PC-9 (cell line): Measurements from ENCODE around the gene SCN3A. TPM values are rescaled to one million over a fixed set of nuclear protein-coding genes. Genes with fewer than 3 reads are reported as not detected.

ENCODE experiments used
- BruUV-seq: library from RNA; stranded (reverse); fragments of 400-500 nt; replicated peaks from 2 replicates; lab custom pipeline; 2021; lab: Mats Ljungman, UMichigan
- CTCF ChIA-PET: fragments of 300-600 bp; sonication (Branson Sonifier 250); formaldehyde crosslinking; loops from one replicate; lab custom pipeline; 2022; ENCODE audit warnings: antibody characterized with exemption; lab: Charles Lee
- POLR2A ChIA-PET: fragments of 300-600 bp; sonication (Branson Sonifier 250); formaldehyde crosslinking; loops from one replicate; lab custom pipeline; 2022; ENCODE audit warnings: antibody characterized with exemption; ENCODE audit not compliant: unreplicated experiment; lab: Charles Lee
- DNase-seq, 2 experiments: peaks; one replicate each; pipeline versions ENCODE4 v3.0.0 to v3.0.0-alpha.2; 2015 to 2022; ENCODE audit warnings: mixed read lengths in 1 of 2
- H2AFZ ChIP-seq: fragments of 200-600 bp; sonication (generic); 2 replicates; pipeline ENCODE4 v1.8.1; 2017; ENCODE audit warnings: antibody characterized with exemption
- H3F3A ChIP-seq: fragments of 200-600 bp; sonication (generic); 2 replicates; pipeline ENCODE4 v1.8.1; 2017; ENCODE audit warnings: antibody characterized with exemption, mild to moderate bottlenecking, low read depth; ENCODE audit not compliant: insufficient read depth
- H3K27ac ChIP-seq: fragments of 200-600 bp; sonication (generic); 2 replicates; pipeline ENCODE4 v1.6.1; 2016; ENCODE audit warnings: mixed run types
- H3K27me3 ChIP-seq: fragments of 200-600 bp; sonication (generic); 2 replicates; pipeline ENCODE4 v1.6.1; 2016; ENCODE audit warnings: low read depth, mixed run types; ENCODE audit not compliant: insufficient read depth
- H3K36me3 ChIP-seq: fragments of 200-600 bp; sonication (generic); 2 replicates; pipeline ENCODE4 v1.6.1; 2016; ENCODE audit warnings: low read depth, mixed run types
- H3K4me1 ChIP-seq: fragments of 200-600 bp; sonication (generic); replicated peaks from 2 replicates; pipeline ENCODE4 v1.6.1; 2016; ENCODE audit warnings: mixed run types; ENCODE audit not compliant: insufficient read depth
- H3K4me2 ChIP-seq: fragments of 200-600 bp; sonication (generic); 2 replicates; pipeline ENCODE4 v1.6.1; 2017; ENCODE audit warnings: mixed run types
- H3K4me3 ChIP-seq: fragments of 200-600 bp; sonication (generic); 2 replicates; pipeline ENCODE4 v1.6.1; 2016; ENCODE audit warnings: mixed run types
- H3K79me2 ChIP-seq: fragments of 200-600 bp; sonication (generic); 2 replicates; pipeline ENCODE4 v1.6.1; 2017; ENCODE audit warnings: low read depth, mixed run types
- H3K9me2 ChIP-seq: fragments of 200-600 bp; sonication (generic); 2 replicates; pipeline ENCODE4 v1.8.1; 2017; ENCODE audit warnings: mild to moderate bottlenecking; ENCODE audit not compliant: insufficient read depth
- H3K9me3 ChIP-seq: fragments of 200-600 bp; sonication (generic); 2 replicates; pipeline ENCODE4 v1.8.1; 2016; ENCODE audit warnings: low read depth; ENCODE audit not compliant: insufficient read depth
- H4K20me1 ChIP-seq: fragments of 200-600 bp; sonication (generic); 2 replicates; pipeline ENCODE4 v1.8.1; 2017; ENCODE audit not compliant: insufficient read depth
- EZH2 ChIP-seq: fragments of 200-600 bp; sonication (generic); IDR thresholded peaks from 2 replicates; pipeline ENCODE4 v1.8.0; 2017; ENCODE audit warnings: antibody characterized with exemption, low read depth
- intact Hi-C: fragments of 100-400 bp; cut with micrococcal nuclease; formaldehyde crosslinking; loops from one replicate; pipeline ENCODE4 v1.10.0; 2022; ENCODE audit not compliant: unreplicated experiment
- total RNA-seq: library from RNA; stranded (reverse); gene quantifications from 2 replicates; pipeline ENCODE4 v1.2.3, GENCODE V29; 2021
- TF ChIP-seq, protein P1 (sequence below): fragments of 200-600 bp; sonication (generic); conservative IDR thresholded peaks from 2 replicates; pipeline ENCODE4 v1.6.1; 2017; ENCODE audit warnings: mixed run types, antibody characterized with exemption, mild to moderate bottlenecking, moderate library complexity

The SCN3A gene
- total RNA-seq, 1 experiment from 2014 or later = not detected

DNA sequence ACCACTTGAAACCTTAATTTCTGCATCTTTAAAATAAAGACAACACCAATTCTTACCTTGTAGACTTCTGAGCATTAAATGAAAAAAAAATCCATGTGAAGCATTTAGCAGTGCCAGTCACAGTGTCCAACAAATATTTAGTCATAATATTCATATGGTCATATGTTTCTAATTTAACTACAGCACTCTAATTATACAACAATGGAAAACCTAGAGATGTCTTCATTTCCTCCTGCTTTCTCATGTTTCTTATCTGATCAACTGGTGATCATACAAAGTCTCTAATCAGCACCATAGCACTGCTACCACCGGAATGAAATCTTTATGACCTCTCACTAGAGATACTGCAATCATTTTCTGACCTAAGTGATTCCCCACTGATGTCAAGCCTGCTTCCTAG, 10.2 kb upstream of the SCN3A start:
- Histone ChIP-seq H3K27me3 (no peaks in the 10 kb centered on the region), H3K4me3 (no peak overlapping the region), H3K9me3 (no peaks in the 10 kb centered on the region), H3F3A (no peaks in the 10 kb centered on the region), H3K4me1 (no peaks in the 10 kb centered on the region), H3K36me3 (no peaks in the 10 kb centered on the region), H3K9me2 (no peaks in the 10 kb centered on the region), H3K79me2 (no peaks in the 10 kb centered on the region), H3K27ac (no peak overlapping the region), H3K4me2 (no peak overlapping the region), H2AFZ (no peak overlapping the region), H4K20me1 (no peaks in the 10 kb centered on the region)
- TF ChIP-seq EZH2 = no peak
- TF ChIP-seq, protein P1, sequence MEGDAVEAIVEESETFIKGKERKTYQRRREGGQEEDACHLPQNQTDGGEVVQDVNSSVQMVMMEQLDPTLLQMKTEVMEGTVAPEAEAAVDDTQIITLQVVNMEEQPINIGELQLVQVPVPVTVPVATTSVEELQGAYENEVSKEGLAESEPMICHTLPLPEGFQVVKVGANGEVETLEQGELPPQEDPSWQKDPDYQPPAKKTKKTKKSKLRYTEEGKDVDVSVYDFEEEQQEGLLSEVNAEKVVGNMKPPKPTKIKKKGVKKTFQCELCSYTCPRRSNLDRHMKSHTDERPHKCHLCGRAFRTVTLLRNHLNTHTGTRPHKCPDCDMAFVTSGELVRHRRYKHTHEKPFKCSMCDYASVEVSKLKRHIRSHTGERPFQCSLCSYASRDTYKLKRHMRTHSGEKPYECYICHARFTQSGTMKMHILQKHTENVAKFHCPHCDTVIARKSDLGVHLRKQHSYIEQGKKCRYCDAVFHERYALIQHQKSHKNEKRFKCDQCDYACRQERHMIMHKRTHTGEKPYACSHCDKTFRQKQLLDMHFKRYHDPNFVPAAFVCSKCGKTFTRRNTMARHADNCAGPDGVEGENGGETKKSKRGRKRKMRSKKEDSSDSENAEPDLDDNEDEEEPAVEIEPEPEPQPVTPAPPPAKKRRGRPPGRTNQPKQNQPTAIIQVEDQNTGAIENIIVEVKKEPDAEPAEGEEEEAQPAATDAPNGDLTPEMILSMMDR = no peak
- ChIA-PET POLR2A (no interaction called here), CTCF (no interaction called here)
- no peak for DNase-seq
- intact Hi-C loops = no loop called here
- BruUV-seq = no TSS peak

DNA sequence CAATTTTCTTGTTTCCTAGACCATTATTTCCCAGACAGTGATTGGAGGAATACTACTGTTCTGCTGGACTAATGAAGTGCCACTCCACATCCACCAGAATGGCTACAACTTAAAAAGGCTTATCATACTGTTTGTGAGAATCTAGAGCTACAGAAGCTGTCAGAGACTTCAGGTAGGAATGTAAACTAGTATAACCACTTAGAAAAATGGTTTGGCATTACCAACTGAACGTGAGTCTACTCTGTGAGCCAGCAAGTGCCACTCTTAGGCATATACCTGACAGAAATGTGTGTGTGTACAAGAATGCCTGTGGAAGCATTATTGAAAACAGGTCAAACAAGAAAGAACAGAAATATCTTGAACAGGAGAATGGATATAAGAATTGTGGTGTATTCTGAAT, 4.2 kb upstream of the SCN3A start:
- POLR2A ChIA-PET = no interaction called here
- no TSS peak for BruUV-seq
- DNase-seq = no peak
- Histone ChIP-seq H3K36me3 (no peaks in the 10 kb centered on the region), H3K4me1 (no peaks in the 10 kb centered on the region), H3K4me2 (no peak overlapping the region), H3K27me3 (no peaks in the 10 kb centered on the region), H3K27ac (no peak overlapping the region), H3K9me2 (no peaks in the 10 kb centered on the region), H2AFZ (no peak overlapping the region), H3K4me3 (no peak overlapping the region), H3K79me2 (no peaks in the 10 kb centered on the region), H3K9me3 (no peaks in the 10 kb centered on the region), H4K20me1 (no peaks in the 10 kb centered on the region), H3F3A (no peaks in the 10 kb centered on the region)
- intact Hi-C loops = no loop called here
- TF ChIP-seq, protein P1 = no peak
- no peak for TF ChIP-seq EZH2
- CTCF ChIA-PET = no interaction called here

DNA sequence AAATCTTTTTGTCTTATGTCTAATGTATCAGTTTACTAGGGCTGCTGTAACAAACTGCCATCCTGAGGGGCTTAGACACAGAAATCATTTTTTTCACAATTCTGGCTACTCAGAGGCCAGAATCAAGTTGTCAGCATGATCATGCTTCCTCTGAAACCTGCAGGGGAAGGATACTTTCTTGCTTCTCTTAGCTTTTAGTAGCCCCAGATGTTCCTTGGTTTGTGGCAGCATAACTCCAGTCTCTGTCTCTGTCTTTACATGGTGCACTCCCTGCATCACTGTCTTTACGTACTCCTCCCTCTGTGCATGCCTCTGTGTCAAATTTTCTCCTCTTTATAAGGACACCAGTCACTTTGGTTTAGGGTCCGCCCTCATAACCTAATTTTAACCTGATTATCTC, 2.0 kb upstream of the SCN3A start:
- no peaks in the 10 kb centered on the region for H3K79me2 ChIP-seq
- no peak for DNase-seq
- H3K4me3 ChIP-seq = no peak overlapping the region
- H3K4me1 ChIP-seq = no peaks in the 10 kb centered on the region
- H3K27me3 ChIP-seq = no peaks in the 10 kb centered on the region
- intact Hi-C loops = no loop called here
- H3F3A ChIP-seq = no peaks in the 10 kb centered on the region
- POLR2A ChIA-PET = no interaction called here
- no peaks in the 10 kb centered on the region for H3K9me2 ChIP-seq
- H4K20me1 ChIP-seq = no peaks in the 10 kb centered on the region
- TF ChIP-seq EZH2 = no peak
- TF ChIP-seq, protein P1 = no peak
- no peak overlapping the region for H3K27ac ChIP-seq
- BruUV-seq = no TSS peak
- no peak overlapping the region for H2AFZ ChIP-seq
- no peaks in the 10 kb centered on the region for H3K9me3 ChIP-seq
- no peak overlapping the region for H3K4me2 ChIP-seq
- no peaks in the 10 kb centered on the region for H3K36me3 ChIP-seq
- CTCF ChIA-PET = no interaction called here
